DOHH2 (cell line): ENCODE results near the gene E2F3.

Experiments
- H3F3A ChIP-seq: fragments of 200-600 bp; sonication (generic), shearing (Covaris generic); 2 replicates; pipeline ENCODE4 v1.6.0; 2016; ENCODE audit warnings: antibody characterized with exemption, mild to moderate bottlenecking; ENCODE audit not compliant: control insufficient read depth, insufficient read depth
- H3K27ac ChIP-seq: fragments of 200-600 bp; sonication (generic); 2 replicates; pipeline ENCODE4 v1.5.1; 2014; ENCODE audit warnings: low read depth, mild to moderate bottlenecking, low read length, moderate library complexity
- H3K27me3 ChIP-seq: fragments of 200-600 bp; sonication (generic); 2 replicates; pipeline ENCODE4 v1.6.1; 2014; ENCODE audit warnings: mild to moderate bottlenecking, low read length, mixed read lengths; ENCODE audit not compliant: control insufficient read depth
- H3K36me3 ChIP-seq: fragments of 200-600 bp; sonication (generic); 2 replicates; pipeline ENCODE4 v1.6.1; 2014; ENCODE audit warnings: mild to moderate bottlenecking, low read length, moderate library complexity, mixed read lengths; ENCODE audit not compliant: control insufficient read depth
- H3K4me1 ChIP-seq: fragments of 200-600 bp; sonication (generic); 2 replicates; pipeline ENCODE4 v1.6.1; 2014; ENCODE audit warnings: mild to moderate bottlenecking, low read length, mixed read lengths; ENCODE audit not compliant: control insufficient read depth
- H3K4me2 ChIP-seq: fragments of 200-600 bp; sonication (generic); 2 replicates; pipeline ENCODE4 v1.6.0; 2014; ENCODE audit warnings: mild to moderate bottlenecking, low read length, moderate library complexity
- H3K4me3 ChIP-seq: fragments of 200-600 bp; sonication (generic); 2 replicates; pipeline ENCODE4 v1.5.1; 2014; ENCODE audit warnings: mild to moderate bottlenecking, low read length, mixed read lengths
- H3K79me2 ChIP-seq: fragments of 200-600 bp; sonication (generic); 2 replicates; pipeline ENCODE4 v1.6.1; 2014; ENCODE audit warnings: mild to moderate bottlenecking, low read length, mixed read lengths; ENCODE audit not compliant: control insufficient read depth
- H3K9me2 ChIP-seq: fragments of 200-600 bp; sonication (generic); replicated peaks from 2 replicates; pipeline ENCODE4 v1.6.1; 2014; ENCODE audit warnings: mild to moderate bottlenecking, low read length, mixed read lengths; ENCODE audit not compliant: control insufficient read depth
- H3K9me3 ChIP-seq: fragments of 200-600 bp; sonication (generic); 2 replicates; pipeline ENCODE4 v1.6.1; 2014; ENCODE audit warnings: antibody characterized with exemption, low read length, mixed read lengths; ENCODE audit not compliant: control insufficient read depth, insufficient read depth
- H4K20me1 ChIP-seq: fragments of 200-600 bp; sonication (generic); 2 replicates; pipeline ENCODE4 v1.6.0; 2014; ENCODE audit warnings: low read depth, mild to moderate bottlenecking, antibody characterized with exemption, low read length, moderate library complexity; ENCODE audit not compliant: control insufficient read depth, insufficient read depth
- EZH2phosphoT487 ChIP-seq: fragments of 200-600 bp; sonication (generic); IDR thresholded peaks from 2 replicates; pipeline ENCODE4 v1.6.1; 2017; ENCODE audit warnings: borderline replicate concordance, mild to moderate bottlenecking, antibody characterized with exemption, low read length, moderate library complexity, mixed read lengths
- TF ChIP-seq, protein P1 (sequence below): fragments of 200-600 bp; sonication (generic); IDR thresholded peaks from one replicate; pipeline ENCODE4 v1.5.1; 2014; ENCODE audit warnings: antibody characterized with exemption, mild to moderate bottlenecking, low read depth, low read length; ENCODE audit not compliant: poor library complexity, severe bottlenecking

E2F3 gene

DNA sequence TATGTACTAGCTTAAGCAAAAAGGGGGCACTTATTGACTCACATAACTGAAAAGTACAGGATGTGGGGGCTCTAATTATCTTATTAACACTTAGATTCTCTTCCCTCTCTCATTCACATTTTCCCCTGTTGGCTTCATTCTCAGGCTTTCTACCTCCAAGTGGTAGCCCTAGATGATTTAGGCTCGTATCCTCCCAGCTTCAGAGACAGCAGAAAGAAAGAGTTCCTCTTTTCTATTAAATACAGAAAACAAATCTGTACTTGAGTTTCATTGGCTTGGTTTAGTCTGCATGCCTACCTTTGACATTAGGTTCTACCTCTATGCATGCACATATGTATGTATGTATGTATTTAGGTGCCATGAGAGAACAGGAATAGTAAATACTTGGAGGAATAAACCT, 15.5 kb upstream of the E2F3 start:
- H3K27me3 ChIP-seq = no peaks in the 10 kb centered on the region; the same call in 1 of the 2 replicates
- H3K4me3 ChIP-seq = no peak overlapping the region
- no peaks in the 10 kb centered on the region for H4K20me1 ChIP-seq
- TF ChIP-seq EZH2phosphoT487 = no peak
- TF ChIP-seq, protein P1, sequence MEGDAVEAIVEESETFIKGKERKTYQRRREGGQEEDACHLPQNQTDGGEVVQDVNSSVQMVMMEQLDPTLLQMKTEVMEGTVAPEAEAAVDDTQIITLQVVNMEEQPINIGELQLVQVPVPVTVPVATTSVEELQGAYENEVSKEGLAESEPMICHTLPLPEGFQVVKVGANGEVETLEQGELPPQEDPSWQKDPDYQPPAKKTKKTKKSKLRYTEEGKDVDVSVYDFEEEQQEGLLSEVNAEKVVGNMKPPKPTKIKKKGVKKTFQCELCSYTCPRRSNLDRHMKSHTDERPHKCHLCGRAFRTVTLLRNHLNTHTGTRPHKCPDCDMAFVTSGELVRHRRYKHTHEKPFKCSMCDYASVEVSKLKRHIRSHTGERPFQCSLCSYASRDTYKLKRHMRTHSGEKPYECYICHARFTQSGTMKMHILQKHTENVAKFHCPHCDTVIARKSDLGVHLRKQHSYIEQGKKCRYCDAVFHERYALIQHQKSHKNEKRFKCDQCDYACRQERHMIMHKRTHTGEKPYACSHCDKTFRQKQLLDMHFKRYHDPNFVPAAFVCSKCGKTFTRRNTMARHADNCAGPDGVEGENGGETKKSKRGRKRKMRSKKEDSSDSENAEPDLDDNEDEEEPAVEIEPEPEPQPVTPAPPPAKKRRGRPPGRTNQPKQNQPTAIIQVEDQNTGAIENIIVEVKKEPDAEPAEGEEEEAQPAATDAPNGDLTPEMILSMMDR = no peak
- H3K9me2 ChIP-seq = no peaks in the 10 kb centered on the region
- no peak overlapping the region for H3K27ac ChIP-seq
- no peaks in the 10 kb centered on the region for H3K9me3 ChIP-seq
- no peaks in the 10 kb centered on the region for H3F3A ChIP-seq
- H3K36me3 ChIP-seq = no peaks in the 10 kb centered on the region
- H3K79me2 ChIP-seq = no peaks in the 10 kb centered on the region
- H3K4me2 ChIP-seq = no peak overlapping the region
- H3K4me1 ChIP-seq = no peaks in the 10 kb centered on the region

DNA sequence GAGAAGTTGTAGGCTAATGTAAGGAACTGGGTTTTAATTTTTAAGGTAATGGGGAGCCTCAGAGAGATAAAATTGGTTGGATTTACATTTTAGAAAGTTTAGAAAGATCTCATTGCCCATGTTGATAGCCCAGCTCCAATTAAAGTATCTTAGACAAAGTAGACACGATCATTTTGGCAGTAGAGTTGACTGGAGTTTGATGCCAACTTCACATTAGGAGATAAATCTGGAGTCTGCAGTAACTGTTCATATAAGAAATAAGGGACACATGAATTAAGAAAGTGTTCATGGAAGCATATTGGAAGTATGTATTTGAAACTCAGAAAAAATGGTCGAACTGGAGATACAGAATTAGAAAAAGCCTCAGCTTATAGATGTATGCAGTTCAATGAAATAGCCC, 12.6 kb upstream of the E2F3 start:
- no peaks in the 10 kb centered on the region; the same call in 1 of the 2 replicates for H3K27me3 ChIP-seq
- H3K4me1 ChIP-seq = no peaks in the 10 kb centered on the region
- no peaks in the 10 kb centered on the region for H3K36me3 ChIP-seq
- no peaks in the 10 kb centered on the region for H4K20me1 ChIP-seq
- no peak overlapping the region for H3K4me3 ChIP-seq
- no peaks in the 10 kb centered on the region for H3K9me2 ChIP-seq
- TF ChIP-seq, protein P1 = no peak
- no peak for TF ChIP-seq EZH2phosphoT487
- no peaks in the 10 kb centered on the region for H3F3A ChIP-seq
- H3K4me2 ChIP-seq = no peak overlapping the region
- H3K9me3 ChIP-seq = no peaks in the 10 kb centered on the region
- H3K27ac ChIP-seq = no peak overlapping the region
- no peaks in the 10 kb centered on the region for H3K79me2 ChIP-seq

- Histone ChIP-seq H3K4me2 (no peak overlapping the region), H3K9me2 (no peaks in the 10 kb centered on the region), H3K4me3 (no peak overlapping the region), H3K36me3 (no peaks in the 10 kb centered on the region), H3K79me2 (no peaks in the 10 kb centered on the region), H3K4me1 (no peaks in the 10 kb centered on the region), H3K9me3 (no peaks in the 10 kb centered on the region), H4K20me1 (no peaks in the 10 kb centered on the region), H3K27me3 (no peaks in the 10 kb centered on the region; the same call in 1 of the 2 replicates), H3F3A (no peaks in the 10 kb centered on the region), H3K27ac (no peak overlapping the region)
- TF ChIP-seq EZH2phosphoT487 = no peak
- TF ChIP-seq, protein P1 = no peak
Observed at GRCh38 chr6:20393297-20393696, 8.4 kb upstream of the E2F3 start.

GRCh38 chr6:20399518-20399917, 2.2 kb upstream of the E2F3 start:
- Histone ChIP-seq H4K20me1 (no peaks in the 10 kb centered on the region), H3K27ac (no peak overlapping the region), H3K36me3 (peaks cover 19% of the 10 kb centered on the region), H3K9me3 (no peaks in the 10 kb centered on the region), H3K4me1 (peaks cover 10% of the 10 kb centered on the region), H3K9me2 (no peaks in the 10 kb centered on the region), H3K79me2 (peaks cover 25% of the 10 kb centered on the region), H3K4me3 (no peak overlapping the region), H3F3A (peaks cover 8% of the 10 kb centered on the region), H3K27me3 (no peaks in the 10 kb centered on the region), H3K4me2 (no peak overlapping the region)
- no peak for TF ChIP-seq EZH2phosphoT487
- TF ChIP-seq, protein P1 = no peak
